ENCODE results near the gene TCF4. TPM values are rescaled to one million over a fixed set of nuclear protein-coding genes. Genes with fewer than 3 reads are reported as not detected.

TCF4 gene
- total RNA-seq, 1 experiment from 2014 or later = 93.7 TPM

- no peak overlapping the region for H3K27ac Mint-ChIP-seq (ENCODE audit: unreplicated experiment)
- POLR2A ChIA-PET = no interaction called here
Observed at GRCh38 chr18:55508651-55509050, 79.3 kb downstream of the TCF4 start.

GRCh38 chr18:55506074-55506473 is 81.9 kb downstream of the TCF4 start:
- H3K36me3 ChIP-seq (ENCODE audit: control insufficient read depth, insufficient read depth, low read length) = no peaks in the 10 kb centered on the region
- intact Hi-C loops (cut with micrococcal nuclease; ENCODE audit: unreplicated experiment) = no loop called here
- Mint-ChIP-seq H3K4me1 (ENCODE audit: low read depth, unreplicated experiment) (no peaks in the 10 kb centered on the region), H3K36me3 (ENCODE audit: insufficient read depth, unreplicated experiment) (no peaks in the 10 kb centered on the region), H3K27me3 (ENCODE audit: insufficient read depth, unreplicated experiment) (no peaks in the 10 kb centered on the region), H3K27ac (ENCODE audit: unreplicated experiment) (no peak overlapping the region), H3K9me3 (ENCODE audit: unreplicated experiment) (no peaks in the 10 kb centered on the region), H3K4me3 (ENCODE audit: unreplicated experiment) (no peak overlapping the region)
- no peak for DNase-seq
- H3K9me3 ChIP-seq = no peaks in the 10 kb centered on the region
- peaks cover 24% of the 10 kb centered on the region for H3K4me1 ChIP-seq
- CTCF ChIA-PET = no interaction called here
- H3K27me3 ChIP-seq (replicated peaks; ENCODE audit: control insufficient read depth, insufficient read depth, low read length) = no peaks in the 10 kb centered on the region
- POLR2A ChIA-PET = no interaction called here
- H3K4me3 ChIP-seq (ENCODE audit: low read depth, low read length) = no peak overlapping the region
- BruUV-seq (replicated peaks) = no TSS peak
- no peak for TF ChIP-seq CTCF (IDR thresholded peaks at IDR 0.05; ENCODE audit: insufficient read depth in 1 of 2, low read depth in 1 of 2, low read length in 1 of 2, severe bottlenecking in 1 of 2, unreplicated experiment in 1 of 2)

More at GRCh38 chr18:55508651-55509050, 79.3 kb downstream of the TCF4 start:
- Histone ChIP-seq H3K4me1 (peaks cover 17% of the 10 kb centered on the region), H3K9me3 (no peaks in the 10 kb centered on the region), H3K27me3 (replicated peaks; ENCODE audit: control insufficient read depth, insufficient read depth, low read length) (no peaks in the 10 kb centered on the region), H3K36me3 (ENCODE audit: control insufficient read depth, insufficient read depth, low read length) (no peaks in the 10 kb centered on the region), H3K4me3 (ENCODE audit: low read depth, low read length) (no peak overlapping the region)
- H3K27me3 Mint-ChIP-seq (ENCODE audit: insufficient read depth, unreplicated experiment) = no peaks in the 10 kb centered on the region
- H3K9me3 Mint-ChIP-seq (ENCODE audit: unreplicated experiment) = no peaks in the 10 kb centered on the region
- no peaks in the 10 kb centered on the region for H3K36me3 Mint-ChIP-seq (ENCODE audit: insufficient read depth, unreplicated experiment)
- no peaks in the 10 kb centered on the region for H3K4me1 Mint-ChIP-seq (ENCODE audit: low read depth, unreplicated experiment)
- CTCF ChIA-PET = no interaction called here
- DNase-seq = no peak
- BruUV-seq (replicated peaks) = no TSS peak
- TF ChIP-seq CTCF (IDR thresholded peaks at IDR 0.05; ENCODE audit: insufficient read depth in 1 of 2, low read depth in 1 of 2, low read length in 1 of 2, severe bottlenecking in 1 of 2, unreplicated experiment in 1 of 2) = no peak
- no peak overlapping the region for H3K4me3 Mint-ChIP-seq (ENCODE audit: unreplicated experiment)
- intact Hi-C loops (cut with micrococcal nuclease; ENCODE audit: unreplicated experiment) = no loop called here

GRCh38 chr18:55504808-55505207 is 83.2 kb downstream of the TCF4 start:
- no peak overlapping the region for H3K27ac Mint-ChIP-seq (ENCODE audit: unreplicated experiment)
- intact Hi-C loops (cut with micrococcal nuclease; ENCODE audit: unreplicated experiment) = no loop called here
- H3K27me3 ChIP-seq (replicated peaks; ENCODE audit: control insufficient read depth, insufficient read depth, low read length) = no peaks in the 10 kb centered on the region
- no TSS peak for BruUV-seq (replicated peaks)
- no peak for DNase-seq
- no peaks in the 10 kb centered on the region for H3K27me3 Mint-ChIP-seq (ENCODE audit: insufficient read depth, unreplicated experiment)
- no peaks in the 10 kb centered on the region for H3K9me3 ChIP-seq
- peaks cover 16% of the 10 kb centered on the region for H3K4me1 ChIP-seq
- H3K36me3 ChIP-seq (ENCODE audit: control insufficient read depth, insufficient read depth, low read length) = no peaks in the 10 kb centered on the region
- POLR2A ChIA-PET = no interaction called here
- TF ChIP-seq CTCF (IDR thresholded peaks at IDR 0.05; ENCODE audit: insufficient read depth in 1 of 2, low read depth in 1 of 2, low read length in 1 of 2, severe bottlenecking in 1 of 2, unreplicated experiment in 1 of 2) = no peak
- no peaks in the 10 kb centered on the region for H3K9me3 Mint-ChIP-seq (ENCODE audit: unreplicated experiment)
- H3K4me1 Mint-ChIP-seq (ENCODE audit: low read depth, unreplicated experiment) = no peaks in the 10 kb centered on the region
- CTCF ChIA-PET = no interaction called here
- H3K4me3 ChIP-seq (ENCODE audit: low read depth, low read length) = no peak overlapping the region
- no peak overlapping the region for H3K4me3 Mint-ChIP-seq (ENCODE audit: unreplicated experiment)
- no peaks in the 10 kb centered on the region for H3K36me3 Mint-ChIP-seq (ENCODE audit: insufficient read depth, unreplicated experiment)

All from Caco-2 (cell line).